GM13976 (cell line): ENCODE results near the gene MARVELD2.
A peak's percentile ranks its signal among the peaks of the same experiment; 100 is the strongest.
"Not testable (repeated sequence)": the region's sequence is repeated elsewhere in the genome, so short reads cannot be mapped to it uniquely, and the experiment has no call there.

Source experiments
- DNase-seq: peaks from one replicate; pipeline ENCODE4 v3.0.0; 2012; ENCODE audit warnings: low spot score
- CTCF ChIP-seq: IDR thresholded peaks from 2 replicates; pipeline ENCODE4 v1.5.1; 2012; ENCODE audit warnings: borderline replicate concordance, mild to moderate bottlenecking; ENCODE audit not compliant: insufficient read depth; ENCODE audit errors: extremely low read depth, missing control alignments, control extremely low read depth
- in situ Hi-C: fragments of 300-500 bp; cut with MboI; formaldehyde crosslinking; loops from one replicate; pipeline ENCODE4 v1.12.0; 2022; ENCODE audit warnings: low sequenced_read_pairs, mixed read lengths, inconsistent platforms; ENCODE audit not compliant: unreplicated experiment

Gene MARVELD2

GRCh38 chr5:69467442-69468225 is 52.7 kb downstream of the MARVELD2 start:
- TF ChIP-seq CTCF = no peak
- in situ Hi-C loops = no loop called here
- peak; percentile 73 for DNase-seq

GRCh38 chr5:69468631-69469030 is 53.7 kb downstream of the MARVELD2 start:
- in situ Hi-C loops = no loop called here
- DNase-seq = no peak
- TF ChIP-seq CTCF = no peak

GRCh38 chr5:69471516-69471915 is 56.6 kb downstream of the MARVELD2 start:
- in situ Hi-C loops, DNase-seq: not testable (repeated sequence)

GRCh38 chr5:69472535-69473143 is 57.7 kb downstream of the MARVELD2 start:
- in situ Hi-C loops, DNase-seq: not testable (repeated sequence)

GRCh38 chr5:69477170-69477569 is 62.3 kb downstream of the MARVELD2 start:
- no peak for DNase-seq
- in situ Hi-C loops = no loop called here
- TF ChIP-seq CTCF = no peak

- in situ Hi-C loops, DNase-seq: not testable (repeated sequence)
These were observed 63.4 kb downstream of the MARVELD2 start for GRCh38 chr5:69478296-69478695.

GRCh38 chr5:69484891-69485290 is 70.0 kb downstream of the MARVELD2 start:
- no peak for DNase-seq
- TF ChIP-seq CTCF = no peak
- in situ Hi-C loops = no loop called here

- in situ Hi-C loops = no loop called here
- TF ChIP-seq CTCF = no peak
- no peak for DNase-seq
These were observed 70.6 kb downstream of the MARVELD2 start for GRCh38 chr5:69485471-69485870.
